ENCODE measurements around the gene RHPN2.
"Not testable (repeated sequence)": the region's sequence is repeated elsewhere in the genome, so short reads cannot be mapped to it uniquely, and the experiment has no call there.

The RHPN2 gene

DNA sequence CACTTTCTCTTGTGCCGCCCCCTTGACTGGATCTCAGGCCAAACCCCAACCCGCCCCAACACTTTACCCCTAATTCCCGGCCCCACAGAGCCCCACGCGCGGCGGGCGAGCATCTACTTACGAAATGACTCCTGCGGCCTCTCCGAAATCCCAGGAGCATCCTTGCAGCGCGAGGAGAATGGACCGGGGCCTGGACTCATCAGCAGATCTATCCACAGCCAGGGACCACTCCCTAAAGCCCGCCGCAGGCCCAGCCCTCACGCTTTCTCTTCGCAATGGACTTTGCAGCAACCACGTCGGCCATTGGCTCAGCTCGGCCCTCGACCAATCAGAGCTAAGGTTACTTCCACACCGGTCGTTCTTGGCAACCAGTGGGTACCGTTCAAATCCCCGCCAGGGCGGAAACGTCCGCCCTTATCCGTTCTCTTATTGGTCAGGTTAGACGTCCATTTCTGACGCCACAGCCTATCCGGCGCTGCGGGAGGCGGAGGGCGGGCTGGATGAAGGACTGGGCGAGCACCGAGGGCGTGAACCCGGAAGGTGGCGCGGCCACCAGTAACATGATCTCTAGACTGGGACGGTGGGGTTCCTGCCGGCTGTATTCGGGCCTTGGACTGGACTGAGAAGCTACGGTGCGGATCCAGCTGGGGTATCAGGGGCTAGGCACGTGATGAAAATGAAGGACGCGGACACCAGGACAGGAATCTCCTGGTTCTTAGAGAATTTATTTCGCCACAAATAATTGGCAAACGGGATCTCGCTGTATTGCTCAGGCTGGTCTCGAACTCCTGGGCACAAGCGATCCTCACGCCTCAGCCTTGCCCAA lies 92.8 kb downstream of the RHPN2 start, which contains the start of the genes CEP89 and FAAP24:
Gene CEP89 (minus strand): TSS at position 244 of the 826 bp plus-strand sequence. CDS start 84 bp downstream, at position 160.
Gene FAAP24 (plus strand): TSS at position 528 of the 826 bp plus-strand sequence. CDS start 955 bp downstream, outside the sequence.
- peak; percentile 95 for DNase-seq (ENCODE audit: low read depth)

DNA sequence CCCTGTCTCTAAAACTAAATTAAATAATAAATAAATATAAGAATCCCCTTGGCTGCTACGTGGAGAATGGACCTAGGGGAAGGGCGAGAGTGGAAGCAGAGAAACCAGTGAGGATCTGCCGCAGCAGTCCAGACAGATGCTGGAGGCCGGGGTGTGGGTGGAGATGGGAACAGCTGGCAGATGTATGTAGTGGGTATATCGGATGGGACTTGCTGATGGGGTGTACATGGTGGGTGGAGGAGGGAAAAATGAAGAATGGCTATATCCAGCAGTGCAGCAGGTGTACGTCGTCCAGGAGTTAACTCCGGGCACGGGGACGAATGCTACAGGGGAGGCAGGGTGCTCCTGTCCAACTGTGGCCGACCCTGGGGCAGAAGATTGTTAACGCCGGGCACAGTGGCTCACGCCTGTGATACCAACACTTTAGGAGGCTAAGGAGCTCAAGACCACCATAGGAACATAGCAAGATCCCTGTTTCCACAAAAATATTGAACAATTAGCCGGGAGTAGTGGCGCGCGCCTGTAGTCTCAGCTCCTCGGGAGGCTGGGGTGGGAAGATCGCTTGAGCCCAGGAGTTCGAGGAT lies 93.6 kb downstream of the RHPN2 start:
- no peak for DNase-seq (ENCODE audit: low read depth)

DNA sequence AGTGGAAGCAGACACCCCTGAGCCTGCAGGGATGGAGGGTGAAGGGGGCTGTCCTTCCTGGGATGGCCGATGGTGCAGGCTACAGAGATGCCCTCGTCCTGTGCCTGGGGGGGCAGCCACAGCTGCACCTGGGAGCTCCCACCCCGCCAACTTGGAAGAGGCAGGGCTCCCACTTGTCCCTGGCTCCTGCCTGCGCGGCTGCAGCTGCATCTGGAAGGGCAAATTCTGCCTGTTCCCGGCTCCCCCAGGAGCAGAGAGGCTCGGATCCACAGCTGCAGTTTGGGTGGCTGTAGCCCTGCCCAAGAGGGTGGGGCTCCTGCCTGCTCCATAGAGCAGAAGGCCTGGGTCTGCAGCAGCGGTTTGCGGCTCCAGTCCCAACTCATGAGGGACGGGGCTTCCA lies 95.1 kb downstream of the RHPN2 start:
- DNase-seq (ENCODE audit: low read depth) = no peak

GRCh38 chr19:32966750-32967149 lies 97.9 kb downstream of the RHPN2 start:
- DNase-seq (ENCODE audit: low read depth) = no peak

- DNase-seq (ENCODE audit: low read depth) = no peak
Observed at GRCh38 chr19:32945260-32945659, 119.4 kb downstream of the RHPN2 start.

GRCh38 chr19:32941273-32941672 lies 123.4 kb downstream of the RHPN2 start:
- DNase-seq (ENCODE audit: low read depth) = not testable (repeated sequence)

GRCh38 chr19:32936065-32936464 lies 128.6 kb downstream of the RHPN2 start:
- no peak for DNase-seq (ENCODE audit: low read depth)

GRCh38 chr19:32935629-32936028 lies 129.1 kb downstream of the RHPN2 start:
- DNase-seq (ENCODE audit: low read depth) = no peak

DNA sequence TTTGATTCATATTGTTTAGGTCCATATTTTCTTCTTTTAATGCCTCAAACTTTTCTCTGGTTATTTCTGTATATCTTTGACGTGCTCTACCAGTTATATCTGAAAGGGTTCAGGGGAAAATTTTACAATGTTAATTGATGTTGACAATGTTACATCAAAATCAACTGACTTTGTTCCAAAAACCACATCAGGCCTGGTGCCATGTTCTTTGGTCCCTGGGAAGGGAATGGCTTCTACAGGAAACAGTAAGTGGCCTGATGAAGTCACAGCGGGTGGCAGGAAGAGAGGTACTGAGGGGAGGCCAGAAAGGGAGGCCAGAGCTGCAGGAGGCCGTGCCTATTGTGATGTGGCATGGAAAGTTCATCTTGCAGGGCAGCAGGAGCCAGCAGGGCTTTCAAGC lies 131.1 kb downstream of the RHPN2 start:
- DNase-seq (ENCODE audit: low read depth) = no peak

- DNase-seq (ENCODE audit: low read depth) = no peak
Observed at GRCh38 chr19:32930567-32930966, 134.1 kb downstream of the RHPN2 start.

- no peak for DNase-seq (ENCODE audit: low read depth)
Observed at GRCh38 chr19:32928806-32929205, 135.9 kb downstream of the RHPN2 start.
